Measurements from ENCODE around the gene ALK.

ALK gene

GRCh38 chr2:29394981-29395350 lies 526.4 kb downstream of the ALK start:
- TF ChIP-seq ZFX (IDR thresholded peaks at IDR 0.05; ENCODE audit: borderline replicate concordance) (no peak), CTCF (IDR thresholded peaks at IDR 0.05) (no peak)
- no peak overlapping the region for H3K27ac ChIP-seq

- H3K27ac ChIP-seq: no peak overlapping the region
- no peak for TF ChIP-seq CTCF (IDR thresholded peaks at IDR 0.05)
- no peak for TF ChIP-seq ZFX (IDR thresholded peaks at IDR 0.05; ENCODE audit: borderline replicate concordance)
Observed at GRCh38 chr2:29394311-29394980, 526.9 kb downstream of the ALK start.

- H3K27ac ChIP-seq: no peak overlapping the region
- TF ChIP-seq CTCF (IDR thresholded peaks at IDR 0.05) (no peak), ZFX (IDR thresholded peaks at IDR 0.05; ENCODE audit: borderline replicate concordance) (no peak)
Observed at GRCh38 chr2:29393676-29394075, 527.7 kb downstream of the ALK start.

- TF ChIP-seq CTCF (IDR thresholded peaks at IDR 0.05) (no peak), ZFX (IDR thresholded peaks at IDR 0.05; ENCODE audit: borderline replicate concordance) (no peak)
- H3K27ac ChIP-seq: no peak overlapping the region
Observed at GRCh38 chr2:29392774-29393173, 528.6 kb downstream of the ALK start.

GRCh38 chr2:29390136-29390535 lies 531.2 kb downstream of the ALK start:
- no peak overlapping the region for H3K27ac ChIP-seq
- TF ChIP-seq CTCF (IDR thresholded peaks at IDR 0.05): no peak
- TF ChIP-seq ZFX (IDR thresholded peaks at IDR 0.05; ENCODE audit: borderline replicate concordance): no peak

GRCh38 chr2:29389686-29390085 lies 531.7 kb downstream of the ALK start:
- TF ChIP-seq ZFX (IDR thresholded peaks at IDR 0.05; ENCODE audit: borderline replicate concordance) (no peak), CTCF (IDR thresholded peaks at IDR 0.05) (no peak)
- H3K27ac ChIP-seq: no peak overlapping the region

- TF ChIP-seq ZFX (IDR thresholded peaks at IDR 0.05; ENCODE audit: borderline replicate concordance) (no peak), CTCF (IDR thresholded peaks at IDR 0.05) (no peak)
Observed at GRCh38 chr2:29388071-29388470, 533.3 kb downstream of the ALK start.

More at GRCh38 chr2:29388071-29388470, 533.3 kb downstream of the ALK start:
- no peak overlapping the region for H3K27ac ChIP-seq

All from 22Rv1 (cell line).